HG03159 (cell line): Measurements from ENCODE around the gene UBFD1.
"Not testable (repeated sequence)": the region's sequence is repeated elsewhere in the genome, so short reads cannot be mapped to it uniquely, and the experiment has no call there.

Experiments
- ATAC-seq: cut with Tn5 transposase; IDR thresholded peaks from one replicate; pipeline ENCODE4 v1.9.1; 2021; ENCODE audit warnings: mild to moderate bottlenecking, moderate library complexity; ENCODE audit not compliant: unreplicated experiment

Gene UBFD1

DNA sequence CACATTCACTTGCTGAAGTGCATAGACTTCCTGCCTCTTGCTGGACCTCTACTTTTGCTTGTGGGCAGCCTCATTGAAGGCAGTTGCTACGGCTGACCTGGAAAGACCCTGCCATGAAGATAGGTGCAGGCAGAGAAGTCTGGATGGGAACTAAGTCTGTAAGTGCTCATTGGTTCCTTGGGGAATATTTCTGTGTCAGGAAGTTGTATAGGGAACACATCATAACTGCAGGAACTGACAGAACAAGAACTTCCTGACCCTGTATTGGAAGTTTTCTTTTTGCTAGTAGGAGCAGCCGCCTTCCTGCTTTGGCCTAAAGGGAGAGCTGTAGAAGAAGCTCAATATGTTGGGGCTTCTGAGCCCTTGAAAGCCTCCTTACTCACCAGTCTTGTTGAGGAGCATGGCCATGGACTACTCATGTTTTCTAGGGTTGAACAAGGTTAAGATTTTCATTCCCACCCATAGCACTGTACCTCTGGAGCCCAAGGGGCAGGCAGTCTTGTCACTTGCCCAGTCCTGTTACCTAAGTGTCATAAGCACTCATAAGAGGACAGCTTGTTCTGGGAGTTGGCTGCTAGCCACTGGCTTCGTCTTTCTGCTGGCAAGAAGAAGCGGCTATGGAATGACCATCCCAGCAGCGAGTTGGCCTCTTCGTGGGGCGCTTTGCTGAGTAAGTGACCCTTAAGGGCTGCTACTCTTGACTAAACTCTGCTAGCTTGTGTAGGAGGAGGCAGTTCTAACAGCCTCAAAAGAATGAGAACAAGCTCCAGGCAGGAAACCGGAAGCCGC is 7.2 kb downstream of the UBFD1 start:
- ATAC-seq = no peak

GRCh38 chr16:23566724-23567123 is 9.2 kb downstream of the UBFD1 start:
- no peak for ATAC-seq

- ATAC-seq = no peak
These were observed 10.1 kb downstream of the UBFD1 start for GRCh38 chr16:23567602-23568001.

- ATAC-seq = no peak
These were observed 13.6 kb downstream of the UBFD1 start for GRCh38 chr16:23570992-23571632.

- no peak for ATAC-seq
These were observed 14.4 kb downstream of the UBFD1 start for GRCh38 chr16:23571895-23572294.

GRCh38 chr16:23572394-23572793 is 14.9 kb downstream of the UBFD1 start:
- ATAC-seq = no peak

GRCh38 chr16:23573817-23574216 is 16.3 kb downstream of the UBFD1 start:
- no peak for ATAC-seq

- no peak for ATAC-seq
These were observed 18.3 kb downstream of the UBFD1 start for GRCh38 chr16:23575834-23576233.

DNA sequence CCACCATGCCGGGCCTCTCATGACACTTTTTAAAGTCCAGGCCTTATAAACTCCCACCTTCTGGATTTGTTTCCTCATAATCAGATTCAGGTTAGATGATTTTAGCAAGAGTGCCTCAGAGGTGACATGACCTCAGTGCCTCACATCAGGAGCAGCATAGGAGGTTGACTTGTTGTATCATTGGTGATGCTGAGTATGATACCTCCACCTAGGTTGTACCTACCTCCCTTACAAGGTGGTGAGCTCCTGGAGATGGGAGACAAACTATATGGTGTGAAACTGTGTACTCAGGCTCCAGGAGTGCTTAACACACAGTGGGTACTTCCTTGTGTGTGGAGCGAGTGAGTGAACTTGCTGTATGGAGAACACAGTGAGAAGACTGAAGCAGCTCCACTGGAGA is 20.0 kb downstream of the UBFD1 start:
- ATAC-seq = no peak

GRCh38 chr16:23578101-23578830 is 20.7 kb downstream of the UBFD1 start:
- no peak for ATAC-seq

DNA sequence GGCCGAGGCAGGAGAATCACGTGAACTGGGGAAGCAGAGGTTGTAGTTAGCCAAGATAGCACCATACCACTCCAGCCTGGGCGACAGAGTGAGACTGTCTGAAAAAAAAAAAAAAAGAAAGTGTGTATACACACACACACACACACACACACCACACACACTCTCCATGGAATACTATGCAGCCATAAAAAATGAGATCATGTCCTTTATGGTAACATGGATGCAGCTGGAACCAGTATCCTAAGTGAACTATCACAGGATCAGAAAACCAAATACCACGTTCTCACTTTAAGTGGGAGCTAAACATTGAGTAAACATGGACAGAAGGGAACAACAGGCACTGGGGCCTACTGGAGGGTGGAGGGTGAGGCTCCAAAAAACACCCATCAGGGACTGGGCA is 21.8 kb downstream of the UBFD1 start:
- no peak for ATAC-seq

DNA sequence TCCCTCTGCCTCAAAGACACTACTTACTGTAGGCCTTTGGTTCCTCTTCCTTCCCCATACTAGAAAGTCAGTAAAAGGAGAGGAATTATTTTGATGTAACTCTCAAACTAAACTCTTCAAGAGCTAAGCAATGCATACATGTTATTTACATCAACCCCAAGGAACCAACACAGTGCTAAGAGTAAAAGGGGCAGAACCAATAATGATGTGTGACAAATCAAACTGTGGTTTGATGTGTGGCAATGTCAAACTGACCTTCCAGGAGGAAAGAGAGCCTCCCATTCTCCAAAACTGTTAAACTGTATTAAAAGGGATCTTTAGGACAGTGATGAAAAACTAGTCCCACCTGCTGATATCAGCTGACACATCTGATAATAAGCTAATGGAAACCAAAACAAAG is 22.9 kb downstream of the UBFD1 start:
- ATAC-seq = no peak

- ATAC-seq = no peak
These were observed 24.2 kb downstream of the UBFD1 start for GRCh38 chr16:23581764-23582163.

GRCh38 chr16:23583271-23583670 is 25.7 kb downstream of the UBFD1 start:
- not testable (repeated sequence) for ATAC-seq

- no peak for ATAC-seq
These were observed 26.9 kb downstream of the UBFD1 start for GRCh38 chr16:23584186-23585076.

- no peak for ATAC-seq
These were observed 30.2 kb downstream of the UBFD1 start for GRCh38 chr16:23587726-23588125.

DNA sequence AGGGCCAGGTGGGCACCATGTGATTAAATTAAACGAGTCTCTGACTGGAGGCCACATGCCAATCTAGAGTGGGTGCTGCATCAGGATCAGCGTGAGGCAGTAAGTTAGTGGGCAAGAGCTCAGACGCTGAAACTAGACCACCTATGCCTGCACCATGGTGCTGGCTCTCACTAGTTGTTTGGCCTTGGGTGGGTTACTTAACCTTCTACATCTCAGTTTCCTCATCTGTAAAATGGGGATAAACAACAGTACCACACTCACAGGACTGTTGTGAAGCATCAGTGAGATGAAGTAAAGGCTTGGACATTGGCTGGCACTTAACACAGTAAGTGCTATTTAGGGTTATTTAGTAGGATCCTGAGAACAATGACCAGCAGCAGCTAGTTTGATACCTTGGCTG is 32.7 kb downstream of the UBFD1 start:
- no peak for ATAC-seq

DNA sequence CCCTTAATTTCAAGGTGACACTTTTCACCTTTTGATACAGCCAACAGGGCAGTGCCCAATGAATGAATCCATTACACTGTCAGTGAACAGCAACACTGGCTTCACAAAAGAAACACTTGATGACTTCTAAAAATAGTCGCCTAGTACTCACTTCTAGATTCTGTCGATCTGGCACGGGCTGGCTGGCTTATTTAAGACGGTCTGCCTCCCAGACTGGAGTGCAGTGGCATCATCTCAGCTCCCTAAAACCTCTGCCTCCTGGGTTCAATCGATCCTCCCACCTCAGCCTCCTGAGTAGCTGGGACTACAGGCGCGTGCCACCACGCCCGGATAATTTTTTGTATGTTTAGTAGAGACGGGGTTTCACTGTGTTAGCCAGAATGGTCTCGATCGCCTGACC is 36.7 kb downstream of the UBFD1 start:
- no peak for ATAC-seq

DNA sequence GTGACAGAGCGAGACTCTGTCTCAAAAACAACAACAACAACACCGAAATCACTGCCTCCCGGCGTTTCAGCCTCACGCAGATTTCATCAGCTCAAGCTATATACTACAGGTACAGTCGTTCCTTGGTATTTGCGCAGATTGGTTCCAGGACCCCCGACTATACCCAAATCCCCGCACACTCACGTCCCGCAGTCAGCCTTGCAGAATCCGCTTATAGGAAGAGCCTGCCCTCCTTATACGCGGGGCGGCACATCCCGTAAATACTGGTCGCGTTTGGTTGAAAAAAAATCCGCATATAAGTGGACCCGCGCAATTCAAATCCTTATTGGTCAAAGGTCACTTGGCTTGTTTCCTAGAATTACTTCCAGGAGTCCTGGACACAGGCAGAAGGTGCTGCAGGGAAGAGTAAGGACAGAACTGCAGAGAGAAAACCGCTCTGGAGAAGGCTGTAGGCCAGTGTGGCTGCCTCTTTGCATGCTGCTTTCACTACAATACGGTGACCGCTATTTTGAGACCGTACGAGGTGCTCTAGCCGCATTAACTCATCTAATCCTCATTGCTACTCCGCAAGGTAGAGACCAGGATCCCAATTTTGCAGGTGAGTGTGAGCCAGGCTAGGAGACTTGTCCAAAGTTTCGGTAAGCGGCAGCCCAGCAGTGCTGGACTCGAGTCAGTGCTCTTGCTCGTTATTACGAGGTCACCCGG is 37.9 kb downstream of the UBFD1 start:
- peak; percentile 28 for ATAC-seq
